ENCODE data around the gene RAB3D.

GRCh38 chr19:11361771-11362731, 22.6 kb upstream of the RAB3D start:
- TF ChIP-seq CTCF (IDR thresholded peaks at IDR 0.05) (no peak), POLR2A (IDR thresholded peaks at IDR 0.05) (no peak)
